SHP77 (cell line): ENCODE measurements around the gene DES.
"Not testable (repeated sequence)": the region's sequence is repeated elsewhere in the genome, so short reads cannot be mapped to it uniquely, and the experiment has no call there.

Source experiments
- DNase-seq, 2 experiments: peaks; one replicate each; lab custom pipeline; 2025; lab: John Stamatoyannopoulos, UW

The DES gene

GRCh38 chr2:219399716-219400478 lies 18.3 kb upstream of the DES start:
- no peak for DNase-seq

- DNase-seq = no peak
These were observed 17.6 kb upstream of the DES start for GRCh38 chr2:219400562-219400961.

GRCh38 chr2:219401606-219402005 lies 16.6 kb upstream of the DES start:
- DNase-seq = no peak

GRCh38 chr2:219402665-219403515 lies 15.3 kb upstream of the DES start:
- peak; percentile 78 to 82 for DNase-seq

GRCh38 chr2:219403861-219404260 lies 14.3 kb upstream of the DES start:
- no peak for DNase-seq

- DNase-seq = no peak
These were observed 13.8 kb upstream of the DES start for GRCh38 chr2:219404291-219404910.

- DNase-seq = no peak
These were observed 13.2 kb upstream of the DES start for GRCh38 chr2:219404954-219405353.

GRCh38 chr2:219405451-219405850 lies 12.7 kb upstream of the DES start:
- DNase-seq = no peak

- DNase-seq = no peak
These were observed 12.0 kb upstream of the DES start for GRCh38 chr2:219405958-219406860.

GRCh38 chr2:219406861-219407230 lies 11.3 kb upstream of the DES start:
- no peak for DNase-seq

- not testable (repeated sequence) for DNase-seq
These were observed 10.8 kb upstream of the DES start for GRCh38 chr2:219407343-219407742.

GRCh38 chr2:219408204-219408603 lies 10.0 kb upstream of the DES start:
- no peak for DNase-seq

- DNase-seq = no peak
These were observed 9.5 kb upstream of the DES start for GRCh38 chr2:219408631-219409030.

GRCh38 chr2:219409619-219410018 lies 8.6 kb upstream of the DES start:
- no peak for DNase-seq

- no peak for DNase-seq
These were observed 7.8 kb upstream of the DES start for GRCh38 chr2:219410390-219410789.

- DNase-seq = no peak
These were observed 3.3 kb upstream of the DES start for GRCh38 chr2:219414857-219415256.

- no peak for DNase-seq
These were observed 2.5 kb upstream of the DES start for GRCh38 chr2:219415580-219416234.

GRCh38 chr2:219416235-219416602 lies 2.0 kb upstream of the DES start:
- no peak for DNase-seq

GRCh38 chr2:219416938-219417337 lies 1.2 kb upstream of the DES start:
- no peak for DNase-seq

GRCh38 chr2:219417374-219417773 lies 803 bp upstream of the DES start:
- DNase-seq = no peak

- DNase-seq = no peak
These were observed 791 bp downstream of the DES start for GRCh38 chr2:219419012-219419324.
